Mesenchymal stem cell (in vitro differentiated cells and primary cell): ENCODE measurements around the gene PPP1R9A.
A peak's percentile ranks its signal among the peaks of the same experiment; 100 is the strongest.

Experiments used
- DNase-seq: peaks from one replicate; pipeline ENCODE4 v3.0.0-alpha.2; 2013
- H2AFZ ChIP-seq: one replicate; pipeline ENCODE4 v1.6.1; 2013; ENCODE audit warnings: low read depth, mild to moderate bottlenecking, control low read depth, inconsistent platforms, low read length, moderate library complexity
- H2AK5ac ChIP-seq: 2 replicates; pipeline ENCODE4 v1.6.1; 2013; ENCODE audit warnings: low read length, moderate library complexity, mild to moderate bottlenecking, inconsistent platforms; ENCODE audit not compliant: severe bottlenecking
- H2BK120ac ChIP-seq: one replicate; pipeline ENCODE4 v1.6.1; 2013; ENCODE audit warnings: low read depth, mild to moderate bottlenecking, inconsistent platforms, low read length, moderate library complexity
- H2BK12ac ChIP-seq, 2 experiments: one replicate each; pipeline ENCODE4 v1.6.1; 2013; ENCODE audit warnings: inconsistent platforms in 2 of 2, low read length in 2 of 2, mild to moderate bottlenecking in 2 of 2, moderate library complexity in 2 of 2, control low read depth in 1 of 2
- H2BK15ac ChIP-seq: one replicate; pipeline ENCODE4 v1.6.1; 2013; ENCODE audit warnings: mild to moderate bottlenecking, low read depth, inconsistent platforms; ENCODE audit not compliant: poor library complexity, severe bottlenecking
- H2BK5ac ChIP-seq: 2 replicates; pipeline ENCODE4 v1.6.1; 2013; ENCODE audit warnings: low read depth, mild to moderate bottlenecking, low read length, control low read depth, inconsistent platforms; ENCODE audit not compliant: poor library complexity, severe bottlenecking
- H3K14ac ChIP-seq, 2 experiments: one replicate each; pipeline ENCODE4 v1.6.1; 2013; ENCODE audit warnings: inconsistent platforms in 2 of 2, low read length in 2 of 2, control low read depth in 1 of 2, mild to moderate bottlenecking in 1 of 2, moderate library complexity in 1 of 2
- H3K18ac ChIP-seq, 2 experiments: one replicate each; pipeline ENCODE4 v1.6.1; 2013; ENCODE audit warnings: inconsistent platforms in 2 of 2, low read length in 2 of 2, control low read depth in 1 of 2, low read depth in 1 of 2, mild to moderate bottlenecking in 1 of 2
- H3K23ac ChIP-seq, 2 experiments: one replicate each; pipeline ENCODE4 v1.6.1; 2013; ENCODE audit warnings: inconsistent platforms in 2 of 2, low read length in 2 of 2, mild to moderate bottlenecking in 2 of 2, moderate library complexity in 2 of 2, control low read depth in 1 of 2
- H3K27ac ChIP-seq: 2 replicates; pipeline ENCODE4 v1.5.1; 2013; ENCODE audit warnings: mild to moderate bottlenecking, moderate library complexity, low read length, control low read depth, inconsistent platforms; ENCODE audit not compliant: poor library complexity, severe bottlenecking
- H3K27me3 ChIP-seq, 2 experiments: 2 replicates each; pipeline versions ENCODE4 v1.6.1 to v1.7.0; 2013; ENCODE audit warnings: low read length in 2 of 2, mild to moderate bottlenecking in 2 of 2, moderate library complexity in 2 of 2, control low read depth in 1 of 2, inconsistent platforms in 1 of 2; ENCODE audit not compliant: control insufficient read depth in 1 of 2, insufficient read depth in 1 of 2
- H3K36me3 ChIP-seq, 2 experiments: 2 replicates each; pipeline versions ENCODE4 v1.6.1 to v1.7.0; 2013; ENCODE audit warnings: low read length in 2 of 2, control low read depth in 1 of 2, inconsistent platforms in 1 of 2, low read depth in 1 of 2, mild to moderate bottlenecking in 1 of 2; ENCODE audit not compliant: insufficient read depth in 2 of 2, control insufficient read depth in 1 of 2
- H3K4ac ChIP-seq, 2 experiments: one replicate each; pipeline ENCODE4 v1.6.1; 2013; ENCODE audit warnings: inconsistent platforms in 2 of 2, low read length in 2 of 2, mild to moderate bottlenecking in 2 of 2, moderate library complexity in 2 of 2, control low read depth in 1 of 2, low read depth in 1 of 2
- H3K4me1 ChIP-seq: 2 replicates; pipeline ENCODE4 v1.6.1; 2013; ENCODE audit warnings: low read depth, low read length, control low read depth; ENCODE audit not compliant: control insufficient read depth, insufficient read depth
- H3K4me2 ChIP-seq: 2 replicates; pipeline ENCODE4 v1.6.1; 2013; ENCODE audit warnings: low read length, mild to moderate bottlenecking, inconsistent platforms; ENCODE audit not compliant: poor library complexity, severe bottlenecking
- H3K4me3 ChIP-seq, 2 experiments: 2 replicates each; pipeline versions ENCODE4 v1.5.1 to v1.7.0; 2013; ENCODE audit warnings: low read length in 2 of 2, mild to moderate bottlenecking in 2 of 2, control low read depth in 1 of 2, low read depth in 1 of 2; ENCODE audit not compliant: insufficient read depth in 1 of 2
- H3K79me1 ChIP-seq: replicated peaks from 2 replicates; pipeline ENCODE4 v1.6.1; 2013; ENCODE audit warnings: mild to moderate bottlenecking, control low read depth, low read length, inconsistent platforms; ENCODE audit not compliant: poor library complexity, severe bottlenecking
- H3K9ac ChIP-seq: 2 replicates; pipeline ENCODE4 v1.7.0; 2013; ENCODE audit warnings: mild to moderate bottlenecking, low read length, moderate library complexity
- H3K9me3 ChIP-seq: 2 replicates; pipeline ENCODE4 v1.7.0; 2013; ENCODE audit warnings: mild to moderate bottlenecking, low read length; ENCODE audit not compliant: control insufficient read depth
- H4K8ac ChIP-seq: one replicate; pipeline ENCODE4 v1.6.1; 2013; ENCODE audit warnings: inconsistent platforms, mild to moderate bottlenecking, low read length, moderate library complexity
- H4K91ac ChIP-seq: one replicate; pipeline ENCODE4 v1.6.1; 2013; ENCODE audit warnings: mild to moderate bottlenecking, low read length, inconsistent platforms
- WGBS: methylation state at CpG from one replicate; pipeline ENCODE4 v1.1.7; 2013; ENCODE audit warnings: mixed read lengths; 5-methylcytosine and 5-hydroxymethylcytosine counted together

The PPP1R9A gene

DNA sequence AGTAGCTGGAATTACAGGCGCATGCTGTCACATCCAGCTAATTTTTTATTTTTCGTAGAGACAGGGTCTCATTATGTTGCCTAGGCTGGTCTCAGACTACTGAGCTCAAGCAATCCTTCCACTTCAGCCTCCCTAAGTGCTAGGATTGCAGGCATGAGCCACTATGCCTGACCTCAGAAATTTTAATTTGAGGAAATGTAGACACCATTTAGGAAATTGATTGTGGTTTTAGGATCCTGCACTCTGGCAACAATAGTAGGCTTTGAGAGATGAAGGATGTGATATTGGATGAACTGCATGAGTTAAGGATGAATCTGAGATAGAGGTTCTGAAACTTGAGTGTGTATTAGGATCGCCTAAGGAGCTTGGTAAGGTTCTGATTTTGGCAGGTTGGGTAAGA lies 66.5 kb downstream of the PPP1R9A start:
- Histone ChIP-seq H3K9ac (no peak overlapping the region), H4K91ac (no peak overlapping the region), H2BK12ac (no peak overlapping the region), H3K4me3 (no peak overlapping the region), H4K8ac (no peak overlapping the region), H3K23ac (no peak overlapping the region), H3K4me2 (no peak overlapping the region), H3K18ac (no peak overlapping the region), H2AFZ (no peak overlapping the region), H2BK120ac (no peak overlapping the region), H2AK5ac (no peak overlapping the region), H3K27ac (peak overlapping the region; percentile 7), H3K14ac (no peak overlapping the region), H3K79me1 (peaks cover 4% of the 10 kb centered on the region), H3K4me1 (peaks cover 11% of the 10 kb centered on the region), H3K4ac (no peak overlapping the region), H2BK5ac (no peak overlapping the region), H3K27me3 (no peaks in the 10 kb centered on the region), H2BK15ac (no peak overlapping the region), H3K9me3 (no peaks in the 10 kb centered on the region), H3K36me3 (no peaks in the 10 kb centered on the region)
- 95% methylated on average over 3 of the region's 3 CpGs for WGBS
- DNase-seq = no peak

DNA sequence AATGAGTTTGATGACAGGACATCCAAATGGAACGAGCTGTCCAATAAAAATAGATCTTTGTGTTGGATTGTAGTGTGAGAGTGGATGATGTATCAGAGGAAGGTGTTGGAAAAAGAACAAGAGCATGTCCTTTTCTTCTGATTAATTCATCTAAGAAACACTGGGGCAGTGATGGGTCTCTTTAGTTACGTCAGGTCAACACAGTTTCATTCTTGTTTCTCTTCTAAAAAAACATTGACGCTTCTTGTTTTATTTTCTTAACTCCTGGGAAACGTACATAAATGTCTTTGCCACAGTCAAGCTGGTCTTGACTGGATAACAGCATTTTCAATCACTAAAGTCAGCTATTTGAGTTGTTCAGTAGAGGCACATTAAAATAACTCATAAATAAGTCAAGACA lies 67.0 kb downstream of the PPP1R9A start:
- Histone ChIP-seq H3K4ac (no peak overlapping the region), H2BK15ac (no peak overlapping the region), H3K4me2 (no peak overlapping the region), H3K14ac (no peak overlapping the region), H2BK120ac (no peak overlapping the region), H3K27me3 (no peaks in the 10 kb centered on the region), H3K9me3 (no peaks in the 10 kb centered on the region), H3K23ac (no peak overlapping the region), H3K4me3 (no peak overlapping the region), H3K4me1 (peaks cover 9% of the 10 kb centered on the region), H2BK12ac (no peak overlapping the region), H2AK5ac (no peak overlapping the region), H3K36me3 (no peaks in the 10 kb centered on the region), H2AFZ (no peak overlapping the region), H2BK5ac (no peak overlapping the region), H3K9ac (no peak overlapping the region), H3K18ac (no peak overlapping the region), H4K91ac (no peak overlapping the region), H4K8ac (no peak overlapping the region), H3K27ac (no peak overlapping the region), H3K79me1 (peaks cover 4% of the 10 kb centered on the region)
- WGBS = 87% methylated on average over 4 of the region's 4 CpGs
- DNase-seq = no peak

GRCh38 chr7:94975336-94975735 lies 67.9 kb downstream of the PPP1R9A start:
- peak; percentile 16 for DNase-seq
- Histone ChIP-seq H3K9ac (no peak overlapping the region), H2BK12ac (no peak overlapping the region), H3K4me2 (no peak overlapping the region), H3K9me3 (no peaks in the 10 kb centered on the region), H2BK5ac (no peak overlapping the region), H2BK120ac (no peak overlapping the region), H2BK15ac (no peak overlapping the region), H3K4me1 (peaks cover under 1% of the 10 kb centered on the region), H3K36me3 (no peaks in the 10 kb centered on the region), H2AK5ac (no peak overlapping the region), H3K4ac (no peak overlapping the region), H4K91ac (no peak overlapping the region), H3K23ac (no peak overlapping the region), H3K4me3 (no peak overlapping the region), H3K14ac (no peak overlapping the region), H3K79me1 (peaks cover 4% of the 10 kb centered on the region), H2AFZ (no peak overlapping the region), H3K27ac (no peak overlapping the region), H3K27me3 (no peaks in the 10 kb centered on the region), H3K18ac (no peak overlapping the region), H4K8ac (no peak overlapping the region)

- Histone ChIP-seq H2BK120ac (no peak overlapping the region), H2AFZ (no peak overlapping the region), H3K4me1 (no peaks in the 10 kb centered on the region), H2BK5ac (no peak overlapping the region), H3K18ac (no peak overlapping the region), H2BK12ac (no peak overlapping the region), H3K9ac (no peak overlapping the region), H2AK5ac (no peak overlapping the region), H3K23ac (no peak overlapping the region), H3K4me3 (no peak overlapping the region), H3K27me3 (no peaks in the 10 kb centered on the region), H3K9me3 (no peaks in the 10 kb centered on the region), H3K79me1 (peaks cover 10% of the 10 kb centered on the region), H3K36me3 (no peaks in the 10 kb centered on the region), H2BK15ac (no peak overlapping the region), H4K91ac (no peak overlapping the region), H3K4me2 (no peak overlapping the region), H4K8ac (no peak overlapping the region), H3K4ac (no peak overlapping the region), H3K14ac (no peak overlapping the region), H3K27ac (no peak overlapping the region)
- 85% methylated on average over 4 of the region's 6 CpGs for WGBS
- no peak for DNase-seq
Measured at GRCh38 chr7:94980418-94981142, 73.2 kb downstream of the PPP1R9A start.
